HG03442 (cell line): ENCODE measurements around the gene DEFB128.

Experiments used
- ATAC-seq: cut with Tn5 transposase; IDR thresholded peaks from one replicate; pipeline ENCODE4 v1.9.1; 2021; ENCODE audit warnings: mild to moderate bottlenecking, moderate library complexity; ENCODE audit not compliant: unreplicated experiment

DEFB128 gene

DNA sequence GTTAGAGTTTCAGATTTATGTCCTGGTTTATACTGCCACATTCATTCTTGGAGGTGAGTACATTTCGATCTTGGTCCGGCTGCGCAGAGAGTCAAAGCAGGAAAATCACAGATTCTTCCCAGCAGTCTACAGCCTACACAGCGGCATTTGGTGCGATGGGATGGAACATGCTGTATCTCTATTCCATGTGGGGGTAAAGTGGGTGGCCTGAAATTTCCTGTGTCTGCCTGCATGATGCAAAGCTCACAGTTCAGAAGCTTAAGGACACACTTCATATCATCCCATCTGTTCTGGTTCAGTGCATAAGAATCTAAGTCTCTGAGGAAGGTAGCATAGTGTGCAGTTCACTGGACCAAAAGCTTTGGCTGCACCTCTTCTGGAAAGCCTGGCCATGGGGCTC, 32.4 kb downstream of the DEFB128 start, which contains the start of gene DEFB127:
Gene DEFB127 (plus strand): TSS at position 301 of the 400 bp plus-strand sequence. CDS start 91 bp downstream, at position 392.
- no peak for ATAC-seq

DNA sequence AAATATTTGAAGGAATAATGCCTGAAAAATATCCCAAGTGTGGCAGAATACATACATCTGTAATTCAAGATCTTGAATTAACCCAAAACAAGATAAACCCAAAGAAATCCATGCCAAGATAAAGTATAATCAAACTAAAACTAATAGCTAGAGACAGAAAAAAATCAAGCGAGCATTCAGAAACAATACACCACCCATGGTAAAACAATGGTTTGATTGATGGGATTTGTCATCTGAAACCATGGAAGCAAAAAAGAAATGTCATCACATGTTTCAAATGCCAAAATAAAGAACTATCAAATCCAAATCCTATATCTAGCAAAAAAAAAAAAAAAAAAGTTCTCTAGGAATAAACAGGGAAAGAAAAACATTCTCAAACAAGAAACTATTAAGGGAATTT, 37.4 kb downstream of the DEFB128 start:
- no peak for ATAC-seq

DNA sequence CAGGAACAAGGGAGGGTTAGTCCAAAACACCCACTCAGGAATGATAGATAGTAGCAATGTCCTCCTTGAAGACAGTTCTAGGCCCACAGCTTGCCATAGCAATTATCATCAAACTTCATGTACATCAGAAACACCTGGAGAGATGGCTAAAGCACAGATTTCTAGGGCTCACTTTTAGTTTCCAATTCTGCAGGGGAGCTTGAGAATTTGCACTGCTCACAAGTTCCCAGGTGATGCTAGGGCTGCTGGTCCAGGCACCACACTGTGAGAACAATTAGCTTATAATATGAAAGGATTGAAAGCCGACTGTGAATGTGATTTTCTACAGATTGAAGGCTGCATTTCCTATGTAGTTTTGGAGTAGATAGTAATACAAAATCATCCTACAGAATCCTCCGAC, 43.6 kb downstream of the DEFB128 start:
- no peak for ATAC-seq

DNA sequence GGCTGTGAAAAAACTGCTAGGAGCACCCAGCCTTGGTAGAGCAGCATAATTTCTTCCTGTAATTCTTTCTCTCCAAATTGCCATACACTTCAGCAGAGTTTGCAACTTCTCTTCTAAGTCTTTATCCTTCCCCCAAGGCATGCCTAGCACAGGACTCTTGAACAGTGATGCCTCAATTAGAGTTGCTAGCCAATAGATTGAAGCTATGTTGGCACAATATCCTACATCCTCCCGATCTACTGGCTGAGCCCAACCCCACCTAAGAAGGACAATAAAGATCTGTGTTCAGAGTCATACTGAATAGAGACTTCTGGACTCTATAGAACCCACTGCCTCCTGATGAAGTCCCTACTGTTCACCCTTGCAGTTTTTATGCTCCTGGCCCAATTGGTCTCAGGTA, 47.2 kb downstream of the DEFB128 start, which contains the start of gene DEFB126:
Gene DEFB126 (plus strand): TSS at position 301 of the 400 bp plus-strand sequence. CDS start 39 bp downstream, at position 340.
- ATAC-seq, result no peak
